ENCODE data around the gene KCTD16.

The KCTD16 gene

DNA sequence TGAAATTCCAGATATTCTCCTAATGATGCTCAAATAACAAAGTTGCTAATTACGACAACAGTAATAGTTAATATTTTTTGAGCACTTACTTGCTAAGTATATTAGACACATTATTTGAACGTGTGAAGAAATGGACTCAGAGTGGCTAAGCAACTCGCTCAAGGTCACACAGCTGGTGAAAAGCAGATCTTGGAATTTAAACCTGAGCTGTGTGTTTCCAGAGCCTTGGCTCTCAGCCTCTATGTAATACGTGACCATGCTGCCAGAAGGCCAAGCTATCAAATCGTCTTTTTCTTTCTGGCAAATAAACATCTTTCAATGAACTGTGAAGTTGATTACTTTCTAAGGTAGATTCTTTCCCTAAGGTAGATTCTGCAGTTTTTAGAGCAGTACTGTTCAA is 61.6 kb downstream of the KCTD16 start:
- TF ChIP-seq, protein P1, sequence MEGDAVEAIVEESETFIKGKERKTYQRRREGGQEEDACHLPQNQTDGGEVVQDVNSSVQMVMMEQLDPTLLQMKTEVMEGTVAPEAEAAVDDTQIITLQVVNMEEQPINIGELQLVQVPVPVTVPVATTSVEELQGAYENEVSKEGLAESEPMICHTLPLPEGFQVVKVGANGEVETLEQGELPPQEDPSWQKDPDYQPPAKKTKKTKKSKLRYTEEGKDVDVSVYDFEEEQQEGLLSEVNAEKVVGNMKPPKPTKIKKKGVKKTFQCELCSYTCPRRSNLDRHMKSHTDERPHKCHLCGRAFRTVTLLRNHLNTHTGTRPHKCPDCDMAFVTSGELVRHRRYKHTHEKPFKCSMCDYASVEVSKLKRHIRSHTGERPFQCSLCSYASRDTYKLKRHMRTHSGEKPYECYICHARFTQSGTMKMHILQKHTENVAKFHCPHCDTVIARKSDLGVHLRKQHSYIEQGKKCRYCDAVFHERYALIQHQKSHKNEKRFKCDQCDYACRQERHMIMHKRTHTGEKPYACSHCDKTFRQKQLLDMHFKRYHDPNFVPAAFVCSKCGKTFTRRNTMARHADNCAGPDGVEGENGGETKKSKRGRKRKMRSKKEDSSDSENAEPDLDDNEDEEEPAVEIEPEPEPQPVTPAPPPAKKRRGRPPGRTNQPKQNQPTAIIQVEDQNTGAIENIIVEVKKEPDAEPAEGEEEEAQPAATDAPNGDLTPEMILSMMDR (IDR thresholded peaks at IDR 0.05; ENCODE audit: extremely low read depth, missing control alignments) = no peak
- no peak for DNase-seq (ENCODE audit: low spot score)

DNA sequence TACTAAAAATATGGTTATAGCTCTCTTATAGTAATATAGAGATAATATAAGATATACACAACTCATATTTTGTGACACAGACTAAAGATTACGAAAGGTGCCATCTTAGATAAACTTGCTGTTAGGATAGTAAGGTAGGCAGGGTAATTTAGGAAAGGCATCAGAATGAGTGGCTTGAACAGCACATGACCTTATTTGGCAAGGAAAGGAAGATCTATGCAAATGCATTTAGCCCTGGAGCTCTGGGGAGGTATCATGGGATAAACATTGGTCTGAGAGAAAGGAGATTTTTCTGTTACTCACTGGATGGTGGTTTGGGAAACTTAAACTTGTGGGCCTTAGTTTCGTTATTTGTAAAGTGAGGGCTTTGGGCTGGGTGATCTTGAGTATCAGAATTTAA is 65.8 kb downstream of the KCTD16 start:
- no peak for DNase-seq (ENCODE audit: low spot score)
- TF ChIP-seq, protein P1 (IDR thresholded peaks at IDR 0.05; ENCODE audit: extremely low read depth, missing control alignments) = no peak

DNA sequence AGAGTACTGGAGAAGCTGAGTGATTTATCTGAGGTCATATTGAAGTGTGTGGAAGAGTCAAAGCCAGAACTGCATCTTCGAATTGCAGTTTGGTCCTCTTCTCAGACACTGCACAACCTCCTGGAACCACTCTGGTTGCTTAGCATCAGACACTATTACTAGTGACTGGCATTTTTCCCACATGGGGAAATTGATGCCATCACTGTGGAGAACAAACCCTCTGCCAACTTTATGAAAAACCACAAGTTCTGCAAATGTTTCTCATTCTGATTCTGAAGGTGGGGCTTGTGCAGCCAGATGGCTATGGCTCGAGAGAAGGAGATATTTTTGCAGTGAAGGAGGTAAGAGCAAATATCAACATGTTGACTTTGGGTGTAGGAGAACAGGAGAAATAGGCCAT is 67.2 kb downstream of the KCTD16 start:
- TF ChIP-seq, protein P1 (IDR thresholded peaks at IDR 0.05; ENCODE audit: extremely low read depth, missing control alignments) = no peak
- no peak for DNase-seq (ENCODE audit: low spot score)

DNA sequence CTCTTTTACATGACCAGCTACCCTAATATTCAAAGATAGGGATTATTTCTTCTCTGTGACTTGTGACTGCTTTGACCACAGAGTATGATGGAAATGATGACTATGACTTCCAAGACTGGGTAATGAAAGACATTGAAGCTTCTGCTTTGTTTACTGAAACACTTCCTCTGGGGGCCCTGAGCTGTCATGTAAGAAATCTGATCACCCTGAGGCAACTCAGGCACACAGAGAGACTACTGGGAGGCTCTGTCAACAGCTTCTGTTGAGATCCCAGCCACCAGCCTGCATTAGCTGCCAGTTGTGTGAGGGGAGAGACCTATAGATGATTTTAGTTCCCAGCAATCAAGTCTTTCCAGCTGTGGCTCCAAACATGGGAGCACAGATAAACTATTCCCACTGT is 76.5 kb downstream of the KCTD16 start:
- TF ChIP-seq, protein P1 (IDR thresholded peaks at IDR 0.05; ENCODE audit: extremely low read depth, missing control alignments) = no peak
- no peak for DNase-seq (ENCODE audit: low spot score)

DNA sequence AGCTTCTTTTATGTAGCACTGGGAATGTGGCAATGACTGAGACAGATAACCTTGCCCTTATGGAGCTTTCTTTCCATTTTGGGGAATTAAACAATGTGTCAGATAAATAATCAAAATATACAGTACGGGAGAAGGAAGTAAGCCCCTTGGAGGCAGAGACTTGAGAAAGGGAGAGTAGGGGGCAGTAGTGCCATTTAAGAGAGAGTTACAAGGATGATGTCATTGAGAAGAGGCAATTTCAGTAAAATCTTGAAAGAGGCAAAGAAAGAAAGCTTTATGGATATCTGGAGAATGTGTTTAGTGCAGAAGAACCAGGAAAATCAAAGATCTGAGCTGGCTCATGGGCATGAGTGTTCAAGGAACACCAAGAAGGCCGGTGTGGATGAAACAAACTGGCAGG is 77.3 kb downstream of the KCTD16 start:
- TF ChIP-seq, protein P1 (IDR thresholded peaks at IDR 0.05; ENCODE audit: extremely low read depth, missing control alignments) = no peak
- no peak for DNase-seq (ENCODE audit: low spot score)

DNA sequence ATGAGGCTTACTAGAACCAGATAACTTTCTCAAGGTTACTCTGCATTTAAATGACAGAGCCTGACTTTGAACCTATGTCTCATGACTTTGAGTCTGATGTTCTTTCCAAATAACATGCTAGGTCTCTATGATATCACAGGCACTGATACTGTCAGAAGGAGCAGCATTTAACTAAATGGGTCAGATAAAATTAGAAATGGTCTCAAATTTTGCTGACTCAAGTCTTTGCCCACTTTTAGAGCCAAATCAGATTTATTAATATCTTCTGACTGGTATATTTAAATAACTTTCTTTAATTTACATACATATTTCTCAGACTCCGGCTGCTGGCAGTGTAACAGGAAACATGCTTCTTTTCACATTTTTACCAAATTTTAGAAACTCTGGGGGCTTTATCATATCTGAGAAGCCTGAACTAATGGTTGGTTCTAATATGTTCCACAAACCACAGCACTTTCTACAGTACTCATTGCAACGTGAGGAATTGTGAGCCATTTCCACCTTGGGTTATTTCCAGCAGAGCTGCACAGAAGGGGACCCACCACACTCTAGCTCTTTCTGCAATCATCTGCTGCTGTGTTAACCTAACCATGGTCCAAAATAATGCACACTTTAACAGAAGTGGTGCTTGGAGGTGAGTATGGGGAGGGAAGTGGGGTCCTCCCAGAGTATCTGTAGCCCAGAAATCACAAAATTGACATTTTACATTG is 79.2 kb downstream of the KCTD16 start:
- no peak for DNase-seq (ENCODE audit: low spot score)
- TF ChIP-seq, protein P1 (IDR thresholded peaks at IDR 0.05; ENCODE audit: extremely low read depth, missing control alignments) = no peak

DNA sequence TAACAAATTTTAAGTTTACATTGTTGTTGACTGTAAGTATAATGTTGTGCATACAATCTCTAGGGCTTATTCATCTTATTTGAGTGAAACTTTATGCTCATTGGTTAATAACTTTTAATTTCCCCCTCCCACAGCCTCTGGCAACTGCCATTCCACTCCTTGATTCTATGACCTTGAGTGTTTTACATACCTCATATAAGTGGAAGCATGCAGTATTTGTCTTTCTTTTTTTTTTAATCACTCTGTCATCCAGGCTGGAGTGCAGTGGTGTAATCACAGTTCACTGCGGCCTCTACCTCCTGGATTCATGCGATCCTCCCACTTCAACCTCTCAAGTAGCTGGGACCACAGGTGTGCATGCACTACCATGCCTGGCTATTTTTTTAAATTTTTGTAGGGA is 83.9 kb downstream of the KCTD16 start:
- TF ChIP-seq, protein P1 (IDR thresholded peaks at IDR 0.05; ENCODE audit: extremely low read depth, missing control alignments) = no peak
- DNase-seq (ENCODE audit: low spot score) = no peak
